HepG2 (cell line): ENCODE results near the gene USP20. TPM values are rescaled to one million over a fixed set of nuclear protein-coding genes. Genes with fewer than 3 reads are reported as not detected.

Source experiments
- BRF2 ChIP-seq: sonication (generic); formaldehyde crosslinking; IDR thresholded peaks from 2 replicates; pipeline ENCODE4 v1.8.1; 2022; ENCODE audit warnings: mild to moderate bottlenecking, missing genetic modification reagents
- CEBPZ ChIP-seq: IDR thresholded peaks from 2 replicates; pipeline ENCODE4 v1.6.1; 2012; ENCODE audit warnings: low read length, improper control_type of control experiment
- E2F1 ChIP-seq: sonication (generic); formaldehyde crosslinking; IDR thresholded peaks from 2 replicates; pipeline ENCODE4 v1.5.0; 2020; ENCODE audit warnings: missing genetic modification reagents
- ESRRA ChIP-seq: sonication (generic); formaldehyde crosslinking; IDR thresholded peaks from 2 replicates; pipeline ENCODE4 v1.5.1; 2020; ENCODE audit warnings: mild to moderate bottlenecking, low read depth, missing genetic modification reagents
- KLF6 ChIP-seq: IDR thresholded peaks from 2 replicates; pipeline ENCODE4 v1.8.0; 2016; ENCODE audit warnings: missing biosample characterization, missing genetic modification reagents
- PLRG1 ChIP-seq: fragments of 450-650 bp; conservative IDR thresholded peaks from 2 replicates; pipeline ENCODE4 v1.6.1; 2016
- PPARG ChIP-seq: conservative IDR thresholded peaks from 2 replicates; pipeline ENCODE4 v1.6.1; 2016; ENCODE audit warnings: missing biosample characterization, missing genetic modification reagents
- SMC3 ChIP-seq: IDR thresholded peaks from 2 replicates; pipeline ENCODE4 v1.6.1; 2011; ENCODE audit warnings: low read length, improper control_type of control experiment
- ZBTB37 ChIP-seq: sonication (generic); formaldehyde crosslinking; IDR thresholded peaks from 2 replicates; pipeline ENCODE4 v1.4.0; 2020; ENCODE audit warnings: mild to moderate bottlenecking, missing genetic modification reagents
- ZFYVE20 ChIP-seq: sonication (generic); formaldehyde crosslinking; IDR thresholded peaks from 2 replicates; pipeline ENCODE4 v1.8.0; 2023; ENCODE audit warnings: low read depth, mild to moderate bottlenecking, moderate library complexity, missing genetic modification reagents, borderline replicate concordance
- ZNF282 ChIP-seq: fragments of 450-650 bp; IDR thresholded peaks from 2 replicates; pipeline ENCODE4 v1.6.1; 2018; ENCODE audit not compliant: partially characterized antibody
- ZNF33A ChIP-seq: sonication (generic); formaldehyde crosslinking; IDR thresholded peaks from 2 replicates; pipeline ENCODE4 v1.5.1; 2020; ENCODE audit warnings: missing genetic modification reagents, mild to moderate bottlenecking, moderate library complexity, borderline replicate concordance
- ZNF383 ChIP-seq: sonication (generic); formaldehyde crosslinking; IDR thresholded peaks from 2 replicates; pipeline ENCODE4 v1.4.0; 2020; ENCODE audit warnings: missing genetic modification reagents, mild to moderate bottlenecking, borderline replicate concordance
- ZNF431 ChIP-seq: sonication (generic); formaldehyde crosslinking; IDR thresholded peaks from 2 replicates; pipeline ENCODE4 v1.9.0; 2022; ENCODE audit warnings: missing genetic modification reagents, low read depth, mild to moderate bottlenecking, borderline replicate concordance
- ZNF510 ChIP-seq: sonication (generic); formaldehyde crosslinking; IDR thresholded peaks from 2 replicates; pipeline ENCODE4 v1.4.0; 2020; ENCODE audit warnings: low read depth, mild to moderate bottlenecking, missing genetic modification reagents
- ZNF710 ChIP-seq: sonication (generic); formaldehyde crosslinking; IDR thresholded peaks from 2 replicates; pipeline ENCODE4 v1.5.0; 2020; ENCODE audit warnings: mild to moderate bottlenecking, missing genetic modification reagents, borderline replicate concordance
- ZNF720 ChIP-seq: sonication (generic); formaldehyde crosslinking; IDR thresholded peaks from 2 replicates; pipeline ENCODE4 v1.4.0; 2020; ENCODE audit warnings: missing genetic modification reagents
- ZNF737 ChIP-seq: sonication (generic); formaldehyde crosslinking; IDR thresholded peaks from 2 replicates; pipeline ENCODE4 v1.5.0; 2020; ENCODE audit warnings: missing genetic modification reagents, mild to moderate bottlenecking, borderline replicate concordance
- ZNF788 ChIP-seq: sonication (generic); formaldehyde crosslinking; IDR thresholded peaks from 2 replicates; pipeline ENCODE4 v1.5.0; 2020; ENCODE audit warnings: mild to moderate bottlenecking, missing genetic modification reagents, borderline replicate concordance
- polyA plus RNA-seq, 8 experiments: library from polyadenylated mRNA; depleted of rRNA in 3 of 8; stranded (reverse) in 7 of 8; unstranded in 1 of 8; fragments of >200 nt; fragmentation: Illumina TruSeq in 4 of 8; extraction: Trizol in 4 of 8; gene quantifications; 2 replicates each; pipeline versions ENCODE4 v1.2.1 to v1.2.3, GENCODE V29; 2011 to 2016; ENCODE audit warnings: low read depth in 4 of 8, missing spikeins in 1 of 8, mixed read lengths in 1 of 8; ENCODE audit not compliant: insufficient read depth in 1 of 8
- total RNA-seq, 5 experiments: library from RNA; depleted of rRNA; stranded (reverse); fragments of >200 nt; fragmentation: Illumina TruSeq; extraction: Trizol; gene quantifications; 2 replicates each; pipeline ENCODE4 v1.2.3, GENCODE V29; 2016; ENCODE audit warnings: low read depth in 1 of 5

USP20 gene
- total and polyA plus RNA-seq, 2 of the 13 experiments (the other 11 are each of a cell fraction or from before 2014, with no cell fraction given): 4.4 to 5.9 TPM

GRCh38 chr9:129802833-129803675 is 32.2 kb upstream of the USP20 start, which contains the start of gene TOR1B (continued):
- no peak for TF ChIP-seq BRF2 (CRISPR knock-in tag)
- TF ChIP-seq PPARG (CRISPR knock-in tag): peak; percentile 25; the same call in 1 of the 2 replicates
- no peak for TF ChIP-seq ZBTB37
- no peak for TF ChIP-seq ZFYVE20 (CRISPR knock-in tag)
- no peak for TF ChIP-seq ZNF431 (CRISPR knock-in tag)
- TF ChIP-seq ZNF788 (CRISPR knock-in tag): peak; percentile 80; the same call in 1 of the 2 replicates
- TF ChIP-seq ZNF510 (CRISPR knock-in tag): no peak
- TF ChIP-seq ZNF720 (CRISPR knock-in tag): no peak
- 0 out of 2 replicates have a peak, but pooled peaks have one; percentile 48 for TF ChIP-seq KLF6 (CRISPR knock-in tag)
- TF ChIP-seq ZNF282: no peak
- no peak for TF ChIP-seq ESRRA (CRISPR knock-in tag)
- TF ChIP-seq ZNF383: no peak
- no peak for TF ChIP-seq CEBPZ
- TF ChIP-seq ZNF737: no peak
- no peak for TF ChIP-seq E2F1 (CRISPR knock-in tag)
- TF ChIP-seq ZNF710 (CRISPR knock-in tag): no peak
- no peak for TF ChIP-seq ZNF33A (CRISPR knock-in tag)
- no peak for TF ChIP-seq PLRG1
- no peak for TF ChIP-seq SMC3
